22Rv1 (cell line): ENCODE data around the gene CIRBP.

Source experiments
- H3K27ac ChIP-seq: fragments of 450-650 bp; 2 replicates; pipeline ENCODE4 v1.5.1; 2017
- CTCF ChIP-seq: fragments of 450-650 bp; IDR thresholded peaks from 2 replicates; pipeline ENCODE4 v1.5.1; 2017; ENCODE audit warnings: mild to moderate bottlenecking
- ZFX ChIP-seq: fragments of 450-650 bp; IDR thresholded peaks from 2 replicates; pipeline ENCODE4 v1.6.1; 2017; ENCODE audit warnings: antibody characterized with exemption, borderline replicate concordance

CIRBP gene

DNA sequence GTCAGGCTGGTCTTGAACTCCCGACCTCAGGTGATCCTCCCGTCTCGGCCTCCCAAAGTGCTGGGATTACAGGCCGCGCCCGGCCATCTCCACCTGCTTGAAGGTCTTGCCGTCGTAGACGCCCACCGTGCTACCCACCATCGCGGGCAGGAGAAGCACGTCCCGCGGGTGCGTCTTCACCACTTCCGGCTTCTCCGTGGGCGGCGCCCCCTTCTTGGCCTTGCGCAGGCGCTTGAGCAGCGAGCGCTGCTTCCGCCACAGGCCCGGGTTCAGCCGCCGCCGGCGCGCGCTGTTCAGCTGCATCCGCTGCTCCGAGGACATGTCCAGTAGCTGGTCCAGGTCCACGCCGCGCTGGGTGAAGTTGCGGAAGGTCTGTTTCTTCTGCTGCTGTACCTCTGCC, 38.2 kb downstream of the CIRBP start:
- no peak for TF ChIP-seq ZFX
- TF ChIP-seq CTCF, result no peak
- no peak overlapping the region for H3K27ac ChIP-seq

DNA sequence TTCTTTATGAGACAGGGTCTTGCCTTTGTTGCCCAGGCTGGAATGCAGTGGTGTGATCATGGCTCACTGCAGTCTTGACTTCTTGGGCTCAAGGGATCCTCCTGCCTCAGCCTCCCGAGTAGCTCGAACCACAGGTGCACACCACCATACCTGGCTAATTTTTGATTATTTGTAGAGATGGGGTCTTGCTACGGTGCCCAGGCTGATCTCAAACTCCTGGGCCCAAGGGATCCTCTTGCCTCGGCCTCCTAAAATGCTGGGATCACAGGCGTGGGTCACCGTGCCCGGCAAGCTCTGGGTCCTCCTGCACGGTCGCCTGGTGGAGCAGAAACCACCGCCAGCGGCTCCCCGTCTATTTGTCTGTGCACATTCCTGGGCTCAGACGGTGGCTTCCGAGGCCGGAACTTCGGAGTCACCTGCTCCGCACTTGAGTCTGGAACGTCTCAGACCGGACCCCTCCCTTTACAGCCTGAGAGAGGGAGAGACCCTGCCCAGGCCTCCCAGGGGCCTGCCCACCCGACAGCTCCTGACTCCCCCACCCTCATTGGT, 38.7 kb downstream of the CIRBP start:
- H3K27ac ChIP-seq, result no peak overlapping the region
- TF ChIP-seq CTCF (no peak), ZFX (no peak)

- H3K27ac ChIP-seq, result no peak overlapping the region
- TF ChIP-seq ZFX (no peak), CTCF (no peak)
Observed at GRCh38 chr19:1308718-1309117, 39.6 kb downstream of the CIRBP start.

GRCh38 chr19:1309977-1310852, 41.1 kb downstream of the CIRBP start:
- TF ChIP-seq CTCF (no peak), ZFX (no peak)
- no peak overlapping the region for H3K27ac ChIP-seq

GRCh38 chr19:1310853-1311180, 41.7 kb downstream of the CIRBP start:
- TF ChIP-seq CTCF (no peak), ZFX (no peak)
- H3K27ac ChIP-seq, result no peak overlapping the region

DNA sequence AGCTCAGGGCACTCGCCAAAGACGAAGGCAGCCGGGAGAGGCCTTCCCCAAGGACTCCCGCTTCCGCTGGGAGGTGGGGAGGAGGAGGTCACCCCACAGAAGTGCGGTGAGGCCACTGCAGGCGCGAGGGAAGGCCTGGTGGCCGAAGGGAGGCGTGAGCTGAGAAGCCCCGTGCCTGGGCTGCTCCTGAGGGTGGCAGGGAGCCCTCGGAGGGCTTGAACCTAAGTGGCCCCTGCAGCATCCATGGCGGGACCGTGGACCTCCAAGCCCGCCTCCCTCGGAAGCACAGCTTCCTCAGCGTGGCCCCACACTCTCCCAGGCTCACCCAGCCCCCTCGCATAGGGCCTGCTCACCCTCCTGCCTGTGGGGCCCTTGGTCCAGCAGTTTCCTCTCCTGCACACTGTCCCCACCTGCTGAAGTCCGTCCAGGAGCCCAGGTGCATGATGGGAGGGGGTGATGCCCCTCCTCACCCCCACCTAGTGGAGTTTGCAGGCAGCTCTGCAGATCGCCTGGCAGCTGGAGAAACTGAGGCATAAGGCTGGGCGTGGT, 42.5 kb downstream of the CIRBP start:
- no peak overlapping the region for H3K27ac ChIP-seq
- no peak for TF ChIP-seq ZFX
- no peak for TF ChIP-seq CTCF
